Activated CD8-positive, alpha-beta T cell treated with anti-CD3 and anti-CD28 coated beads for 36 hours (primary cell): ENCODE results near the gene CDK5RAP2. TPM values are rescaled to one million over a fixed set of nuclear protein-coding genes. Genes with fewer than 3 reads are reported as not detected.

Experiments used
- ATAC-seq: fragments of 200-7000 bp; cut with Tn5 transposase; one replicate; pipeline ENCODE4 v1.10.0; 2021; ENCODE audit warnings: mild to moderate bottlenecking, moderate library complexity
- CTCF ChIA-PET: fragments of 350-600 bp; sonication (Branson Sonifier 250); formaldehyde crosslinking; loops from one replicate; lab custom pipeline; 2021; ENCODE audit warnings: antibody characterized with exemption; lab: Charles Lee
- POLR2A ChIA-PET: fragments of 350-600 bp; sonication (Branson Sonifier 250); formaldehyde crosslinking; loops from one replicate; lab custom pipeline; 2021; ENCODE audit warnings: antibody characterized with exemption; lab: Charles Lee
- DNase-seq: peaks from one replicate; pipeline ENCODE4 v3.0.0-alpha.2; 2020
- H3K27ac Mint-ChIP-seq: one replicate; pipeline ENCODE4 v1.8.0; 2021; ENCODE audit warnings: mild to moderate bottlenecking, mixed read lengths
- H3K27me3 Mint-ChIP-seq: one replicate; pipeline ENCODE4 v1.8.0; 2021; ENCODE audit warnings: mixed read lengths
- H3K36me3 Mint-ChIP-seq: one replicate; pipeline ENCODE4 v1.8.0; 2021; ENCODE audit warnings: low read depth, mixed read lengths
- H3K4me1 Mint-ChIP-seq: one replicate; pipeline ENCODE4 v1.8.0; 2021; ENCODE audit warnings: low read depth, mixed read lengths
- H3K4me3 Mint-ChIP-seq: one replicate; pipeline ENCODE4 v1.8.0; 2021; ENCODE audit warnings: mild to moderate bottlenecking, moderate library complexity, mixed read lengths
- H3K9me3 Mint-ChIP-seq: one replicate; pipeline ENCODE4 v1.8.0; 2021; ENCODE audit warnings: mixed read lengths
- intact Hi-C: fragments of 100-400 bp; cut with micrococcal nuclease; formaldehyde crosslinking; loops from one replicate; pipeline ENCODE4 v1.10.0; 2022
- total RNA-seq, 2 experiments: library from RNA; stranded (reverse); gene quantifications; one replicate each; pipeline ENCODE4 v1.2.3, GENCODE V29; 2021
- TF ChIP-seq, protein P1 (sequence below): fragments of 200-600 bp; IDR thresholded peaks from one replicate; pipeline ENCODE4 v1.8.0; 2022; ENCODE audit warnings: antibody characterized with exemption, mild to moderate bottlenecking

Gene CDK5RAP2
- total RNA-seq, 2 experiments from 2014 or later: 61.5 to 67.6 TPM

DNA sequence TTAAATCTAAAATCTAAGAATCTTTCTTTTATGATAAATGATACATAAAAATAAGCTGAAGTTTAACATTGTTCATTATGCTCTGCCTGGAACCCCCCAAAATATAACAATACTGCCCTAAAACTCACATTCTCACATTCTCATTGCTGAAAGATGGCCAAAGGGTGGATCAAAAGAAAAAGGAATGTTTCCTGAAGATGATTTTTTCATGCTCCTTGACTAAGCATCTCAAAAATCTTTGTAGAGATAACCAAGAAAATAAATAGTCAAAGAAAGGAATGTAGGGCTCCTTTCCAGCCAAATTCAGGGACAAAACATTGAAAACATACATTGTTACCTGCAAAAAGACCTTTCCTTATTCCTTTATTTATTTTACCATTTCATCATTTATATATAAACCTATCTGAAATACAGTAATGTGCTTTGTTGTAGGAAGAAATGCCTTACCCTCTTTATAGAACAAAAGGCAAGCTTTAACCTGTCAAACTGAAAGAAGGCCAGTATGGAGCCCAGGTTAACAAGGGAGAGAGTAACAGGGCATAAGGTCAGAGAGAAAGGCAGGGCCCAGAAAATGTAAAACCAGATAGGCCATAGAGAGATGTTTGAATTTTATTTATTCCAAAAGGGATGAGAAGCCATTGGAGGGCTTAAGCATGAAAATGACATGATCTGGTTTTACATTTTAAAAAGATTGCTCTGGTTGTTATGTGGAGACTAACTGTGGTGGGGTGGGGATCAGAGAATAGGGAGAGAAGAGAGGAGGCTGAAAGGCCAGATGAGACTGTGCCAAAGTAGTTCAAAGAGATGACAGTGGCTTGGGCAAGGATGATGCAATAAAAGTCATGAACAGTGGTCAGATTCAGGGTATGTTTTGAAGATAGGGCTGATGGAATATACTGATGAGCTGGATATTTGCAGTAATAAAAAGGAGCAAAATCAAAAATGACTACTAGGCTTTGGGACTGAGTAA lies 37.3 kb upstream of the CDK5RAP2 start:
- peaks cover 7% of the 10 kb centered on the region for H3K4me1 Mint-ChIP-seq
- no peaks in the 10 kb centered on the region for H3K9me3 Mint-ChIP-seq
- H3K27ac Mint-ChIP-seq: no peak overlapping the region
- ChIA-PET POLR2A (no interaction called here), CTCF (interaction anchor here (1.6 kb wide), 1 partner anchor 11 kb away, joined by 3 read pairs; no protein-coding TSS in a partner anchor)
- DNase-seq: no peak
- TF ChIP-seq, protein P1, sequence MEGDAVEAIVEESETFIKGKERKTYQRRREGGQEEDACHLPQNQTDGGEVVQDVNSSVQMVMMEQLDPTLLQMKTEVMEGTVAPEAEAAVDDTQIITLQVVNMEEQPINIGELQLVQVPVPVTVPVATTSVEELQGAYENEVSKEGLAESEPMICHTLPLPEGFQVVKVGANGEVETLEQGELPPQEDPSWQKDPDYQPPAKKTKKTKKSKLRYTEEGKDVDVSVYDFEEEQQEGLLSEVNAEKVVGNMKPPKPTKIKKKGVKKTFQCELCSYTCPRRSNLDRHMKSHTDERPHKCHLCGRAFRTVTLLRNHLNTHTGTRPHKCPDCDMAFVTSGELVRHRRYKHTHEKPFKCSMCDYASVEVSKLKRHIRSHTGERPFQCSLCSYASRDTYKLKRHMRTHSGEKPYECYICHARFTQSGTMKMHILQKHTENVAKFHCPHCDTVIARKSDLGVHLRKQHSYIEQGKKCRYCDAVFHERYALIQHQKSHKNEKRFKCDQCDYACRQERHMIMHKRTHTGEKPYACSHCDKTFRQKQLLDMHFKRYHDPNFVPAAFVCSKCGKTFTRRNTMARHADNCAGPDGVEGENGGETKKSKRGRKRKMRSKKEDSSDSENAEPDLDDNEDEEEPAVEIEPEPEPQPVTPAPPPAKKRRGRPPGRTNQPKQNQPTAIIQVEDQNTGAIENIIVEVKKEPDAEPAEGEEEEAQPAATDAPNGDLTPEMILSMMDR: no peak
- intact Hi-C loops: no loop called here
- H3K36me3 Mint-ChIP-seq: no peaks in the 10 kb centered on the region
- H3K27me3 Mint-ChIP-seq: no peaks in the 10 kb centered on the region
- H3K4me3 Mint-ChIP-seq: no peak overlapping the region
- ATAC-seq: no peak

DNA sequence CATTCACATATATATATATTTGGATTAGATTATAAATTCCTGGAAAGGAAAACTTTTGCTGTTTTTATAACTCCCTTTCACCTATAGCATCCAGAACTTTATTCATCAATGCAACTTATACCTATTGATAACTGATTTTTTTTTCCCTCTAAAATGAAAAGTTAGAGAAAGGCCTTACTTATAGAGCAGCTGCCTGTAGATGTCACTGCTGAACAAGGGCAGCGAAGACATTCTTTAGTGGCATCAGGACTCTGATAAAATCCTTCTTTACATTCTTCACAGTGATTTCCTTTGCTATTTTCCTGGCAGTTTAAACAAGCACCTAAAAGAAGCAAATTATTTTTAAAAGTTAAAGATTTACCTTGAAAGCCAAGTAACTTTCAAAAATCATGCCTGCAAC lies 32.3 kb upstream of the CDK5RAP2 start:
- TF ChIP-seq, protein P1: no peak
- Mint-ChIP-seq H3K27me3 (no peaks in the 10 kb centered on the region), H3K9me3 (no peaks in the 10 kb centered on the region), H3K4me3 (no peak overlapping the region), H3K4me1 (no peaks in the 10 kb centered on the region), H3K36me3 (no peaks in the 10 kb centered on the region), H3K27ac (no peak overlapping the region)
- ChIA-PET POLR2A (no interaction called here), CTCF (interaction anchor here (0.8 to 1.8 kb wide), 2 partner anchors 11 to 78 kb away, joined by 3 read pairs; no protein-coding TSS in a partner anchor)
- DNase-seq (no peak), ATAC-seq (no peak)
- intact Hi-C loops: no loop called here

DNA sequence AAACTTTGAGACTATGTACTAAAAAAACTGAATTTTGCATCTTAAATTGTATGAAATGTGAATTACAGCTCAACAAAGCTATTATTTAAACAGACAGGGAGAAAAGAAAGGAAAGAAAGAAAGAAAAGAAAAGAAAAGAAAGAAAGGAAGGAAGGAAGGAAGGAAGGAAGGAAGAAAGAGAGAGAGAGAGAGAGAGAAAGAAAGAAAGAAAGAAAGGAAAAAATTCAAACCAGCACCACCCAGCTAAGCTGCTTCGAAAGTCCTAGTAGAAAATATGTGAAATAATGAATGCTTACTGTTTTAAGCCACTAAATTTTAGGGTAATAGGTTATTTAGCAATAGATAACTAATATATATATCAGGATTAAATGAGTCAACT lies 31.7 kb upstream of the CDK5RAP2 start:
- CTCF ChIA-PET: interaction anchor here (0.8 to 1.8 kb wide), 4 partner anchors 8 to 79 kb away, joined by 3 to 4 read pairs (median 3); no protein-coding TSS in a partner anchor
- no peaks in the 10 kb centered on the region for H3K36me3 Mint-ChIP-seq

GRCh38 chr9:120610975-120611689 lies 31.2 kb upstream of the CDK5RAP2 start:
- ChIA-PET POLR2A (no interaction called here), CTCF (interaction anchor here (0.8 to 1.8 kb wide), 6 partner anchors 9 to 120 kb away, joined by 3 to 4 read pairs (median 3); no protein-coding TSS in a partner anchor)
- no peaks in the 10 kb centered on the region for H3K9me3 Mint-ChIP-seq
- no peaks in the 10 kb centered on the region for H3K4me1 Mint-ChIP-seq
- H3K4me3 Mint-ChIP-seq: no peak overlapping the region
- no peaks in the 10 kb centered on the region for H3K36me3 Mint-ChIP-seq
- intact Hi-C loops: no loop called here
- ATAC-seq: no peak
- DNase-seq: no peak
- TF ChIP-seq, protein P1: peak; percentile 29
- no peaks in the 10 kb centered on the region for H3K27me3 Mint-ChIP-seq
- no peak overlapping the region for H3K27ac Mint-ChIP-seq

More for the DNA sequence above, 31.7 kb upstream of the CDK5RAP2 start:
- TF ChIP-seq, protein P1: no peak
- no peak overlapping the region for H3K4me3 Mint-ChIP-seq
- H3K4me1 Mint-ChIP-seq: no peaks in the 10 kb centered on the region
- POLR2A ChIA-PET: no interaction called here
- intact Hi-C loops: no loop called here
- H3K27ac Mint-ChIP-seq: no peak overlapping the region
- DNase-seq (no peak), ATAC-seq (no peak)
- H3K27me3 Mint-ChIP-seq: no peaks in the 10 kb centered on the region
- no peaks in the 10 kb centered on the region for H3K9me3 Mint-ChIP-seq
